ENCODE data around the gene LMBRD1. TPM values are rescaled to one million over a fixed set of nuclear protein-coding genes. Genes with fewer than 3 reads are reported as not detected.

The LMBRD1 gene
- total RNA-seq, 1 experiment from 2014 or later = 27.5 TPM

- BruUV-seq (replicated peaks) = no TSS peak
- Histone ChIP-seq H3K4me3 (ENCODE audit: low read depth, low read length) (no peak overlapping the region), H3K9me3 (no peaks in the 10 kb centered on the region), H3K36me3 (ENCODE audit: control insufficient read depth, insufficient read depth, low read length) (no peaks in the 10 kb centered on the region), H3K4me1 (0 out of 2 replicates have a peak, but pooled peaks cover under 1% of the 10 kb centered on the region), H3K27me3 (replicated peaks; ENCODE audit: control insufficient read depth, insufficient read depth, low read length) (no peaks in the 10 kb centered on the region)
- Mint-ChIP-seq H3K9me3 (ENCODE audit: unreplicated experiment) (no peaks in the 10 kb centered on the region), H3K4me1 (ENCODE audit: low read depth, unreplicated experiment) (peaks cover 3% of the 10 kb centered on the region), H3K36me3 (ENCODE audit: insufficient read depth, unreplicated experiment) (no peaks in the 10 kb centered on the region), H3K4me3 (ENCODE audit: unreplicated experiment) (no peak overlapping the region), H3K27me3 (ENCODE audit: insufficient read depth, unreplicated experiment) (no peaks in the 10 kb centered on the region), H3K27ac (ENCODE audit: unreplicated experiment) (no peak overlapping the region)
- POLR2A ChIA-PET = no interaction called here
- CTCF ChIA-PET = no interaction called here
- intact Hi-C loops (cut with micrococcal nuclease; ENCODE audit: unreplicated experiment) = no loop called here
- no peak for TF ChIP-seq CTCF (IDR thresholded peaks at IDR 0.05; ENCODE audit: insufficient read depth in 1 of 2, low read depth in 1 of 2, low read length in 1 of 2, severe bottlenecking in 1 of 2, unreplicated experiment in 1 of 2)
- DNase-seq = no peak
These were observed 23.6 kb upstream of the LMBRD1 start for GRCh38 chr6:69820438-69820837.

- no peaks in the 10 kb centered on the region for H3K9me3 Mint-ChIP-seq (ENCODE audit: unreplicated experiment)
- no peak for TF ChIP-seq CTCF (IDR thresholded peaks at IDR 0.05; ENCODE audit: insufficient read depth in 1 of 2, low read depth in 1 of 2, low read length in 1 of 2, severe bottlenecking in 1 of 2, unreplicated experiment in 1 of 2)
- H3K9me3 ChIP-seq = no peaks in the 10 kb centered on the region
- H3K4me3 Mint-ChIP-seq (ENCODE audit: unreplicated experiment) = no peak overlapping the region
- H3K4me1 ChIP-seq = no peaks in the 10 kb centered on the region
- no peaks in the 10 kb centered on the region for H3K36me3 ChIP-seq (ENCODE audit: control insufficient read depth, insufficient read depth, low read length)
- intact Hi-C loops (cut with micrococcal nuclease; ENCODE audit: unreplicated experiment) = no loop called here
- no peaks in the 10 kb centered on the region for H3K27me3 ChIP-seq (replicated peaks; ENCODE audit: control insufficient read depth, insufficient read depth, low read length)
- no peak overlapping the region for H3K4me3 ChIP-seq (ENCODE audit: low read depth, low read length)
- no peaks in the 10 kb centered on the region for H3K27me3 Mint-ChIP-seq (ENCODE audit: insufficient read depth, unreplicated experiment)
- POLR2A ChIA-PET = no interaction called here
- no peaks in the 10 kb centered on the region for H3K36me3 Mint-ChIP-seq (ENCODE audit: insufficient read depth, unreplicated experiment)
- H3K4me1 Mint-ChIP-seq (ENCODE audit: low read depth, unreplicated experiment) = peaks cover 7% of the 10 kb centered on the region
- no peak overlapping the region for H3K27ac Mint-ChIP-seq (ENCODE audit: unreplicated experiment)
- CTCF ChIA-PET = no interaction called here
- no TSS peak for BruUV-seq (replicated peaks)
- DNase-seq = no peak
These were observed 23.2 kb upstream of the LMBRD1 start for GRCh38 chr6:69820018-69820417.

- Histone ChIP-seq H3K4me1 (no peaks in the 10 kb centered on the region), H3K27me3 (replicated peaks; ENCODE audit: control insufficient read depth, insufficient read depth, low read length) (no peaks in the 10 kb centered on the region), H3K4me3 (ENCODE audit: low read depth, low read length) (no peak overlapping the region), H3K9me3 (no peaks in the 10 kb centered on the region), H3K36me3 (ENCODE audit: control insufficient read depth, insufficient read depth, low read length) (no peaks in the 10 kb centered on the region)
- intact Hi-C loops (cut with micrococcal nuclease; ENCODE audit: unreplicated experiment) = no loop called here
- DNase-seq = no peak
- BruUV-seq (replicated peaks) = no TSS peak
- Mint-ChIP-seq H3K9me3 (ENCODE audit: unreplicated experiment) (no peaks in the 10 kb centered on the region), H3K4me3 (ENCODE audit: unreplicated experiment) (no peak overlapping the region), H3K36me3 (ENCODE audit: insufficient read depth, unreplicated experiment) (no peaks in the 10 kb centered on the region), H3K27me3 (ENCODE audit: insufficient read depth, unreplicated experiment) (no peaks in the 10 kb centered on the region), H3K27ac (ENCODE audit: unreplicated experiment) (no peak overlapping the region), H3K4me1 (ENCODE audit: low read depth, unreplicated experiment) (peaks cover 8% of the 10 kb centered on the region)
- CTCF ChIA-PET = no interaction called here
- TF ChIP-seq CTCF (IDR thresholded peaks at IDR 0.05; ENCODE audit: insufficient read depth in 1 of 2, low read depth in 1 of 2, low read length in 1 of 2, severe bottlenecking in 1 of 2, unreplicated experiment in 1 of 2) = no peak
- POLR2A ChIA-PET = no interaction called here
These were observed 22.3 kb upstream of the LMBRD1 start for GRCh38 chr6:69819138-69819537.

Measured in Caco-2 (cell line).